Measurements from ENCODE around the gene ANKRD29.
"Not testable (repeated sequence)": the region's sequence is repeated elsewhere in the genome, so short reads cannot be mapped to it uniquely, and the experiment has no call there.

ANKRD29 gene

DNA sequence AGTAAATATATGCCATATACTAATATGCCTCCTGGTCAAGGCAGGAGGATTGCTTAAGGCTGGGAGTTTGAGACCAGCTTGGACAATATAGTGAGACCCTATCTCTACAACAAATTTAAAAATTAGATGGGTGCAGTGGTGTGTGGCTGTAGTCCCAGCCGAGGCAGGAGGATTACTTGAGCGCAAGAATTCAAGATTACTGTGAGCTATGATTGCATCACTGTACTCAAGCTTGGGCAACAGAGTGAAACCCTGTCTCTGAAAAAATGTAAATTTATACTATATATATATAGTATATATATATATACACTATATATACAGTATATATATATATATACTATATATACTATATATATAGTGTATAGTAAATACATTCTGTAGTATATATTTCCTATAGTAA lies 46.5 kb downstream of the ANKRD29 start:
- DNase-seq (ENCODE audit: low read depth): no peak

DNA sequence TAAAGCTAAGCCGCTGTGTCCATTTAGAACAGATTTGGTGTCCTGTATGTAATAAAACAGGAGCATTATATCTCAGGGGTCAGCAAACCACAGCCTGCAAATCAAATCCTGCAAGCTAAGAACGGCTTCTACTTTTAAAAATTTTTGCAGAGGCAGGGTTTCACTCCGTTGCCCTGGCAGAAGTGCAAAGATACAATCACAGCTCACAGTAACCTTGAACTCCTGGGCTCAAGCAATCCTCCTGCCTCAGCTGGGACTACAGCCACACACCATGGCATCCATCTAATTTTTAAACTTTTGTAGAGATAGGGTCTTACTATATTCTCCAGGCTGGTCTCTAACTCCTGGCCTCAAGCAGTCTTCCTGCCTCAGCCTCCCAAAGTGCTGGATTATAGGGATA lies 47.8 kb downstream of the ANKRD29 start:
- DNase-seq (ENCODE audit: low read depth): no peak

DNA sequence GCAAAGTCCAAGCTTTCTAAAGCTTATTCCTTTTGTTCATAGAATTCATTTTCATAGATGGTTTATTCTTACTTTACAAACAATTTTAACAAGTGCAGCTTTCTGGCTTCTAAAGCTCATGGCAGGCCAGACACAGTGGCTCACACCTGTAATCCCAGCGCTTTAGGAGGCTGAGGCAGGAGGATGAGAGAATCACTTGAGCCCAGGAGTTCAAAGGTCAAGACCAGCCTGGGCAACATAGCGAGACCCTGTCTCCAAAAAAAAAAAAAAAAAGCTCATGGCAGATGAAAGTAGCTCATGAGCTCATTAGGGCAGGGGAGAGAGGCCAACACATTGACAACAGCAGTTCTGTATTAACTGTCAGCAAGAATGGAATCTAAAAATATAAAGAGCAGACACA lies 48.3 kb downstream of the ANKRD29 start:
- no peak for DNase-seq (ENCODE audit: low read depth)

DNA sequence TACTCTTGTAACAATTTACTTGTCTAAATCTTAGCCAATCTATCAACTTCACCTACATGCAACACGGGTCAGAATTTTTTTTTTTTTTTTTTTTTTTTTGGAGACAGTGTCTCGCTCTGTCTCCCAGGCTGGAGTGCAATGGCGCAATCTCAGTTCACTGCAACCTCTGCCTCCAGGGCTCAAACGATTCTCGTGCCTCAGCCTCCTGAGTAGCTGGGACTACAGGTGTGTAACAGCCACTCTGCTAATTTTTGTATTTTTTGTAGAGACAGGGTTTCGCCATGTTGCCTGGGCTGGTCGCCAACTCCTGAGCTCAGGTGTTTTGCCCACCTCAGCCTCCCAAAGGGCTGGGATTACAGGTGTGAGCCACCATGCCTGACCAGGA lies 49.6 kb downstream of the ANKRD29 start:
- not testable (repeated sequence) for DNase-seq (ENCODE audit: low read depth)

DNA sequence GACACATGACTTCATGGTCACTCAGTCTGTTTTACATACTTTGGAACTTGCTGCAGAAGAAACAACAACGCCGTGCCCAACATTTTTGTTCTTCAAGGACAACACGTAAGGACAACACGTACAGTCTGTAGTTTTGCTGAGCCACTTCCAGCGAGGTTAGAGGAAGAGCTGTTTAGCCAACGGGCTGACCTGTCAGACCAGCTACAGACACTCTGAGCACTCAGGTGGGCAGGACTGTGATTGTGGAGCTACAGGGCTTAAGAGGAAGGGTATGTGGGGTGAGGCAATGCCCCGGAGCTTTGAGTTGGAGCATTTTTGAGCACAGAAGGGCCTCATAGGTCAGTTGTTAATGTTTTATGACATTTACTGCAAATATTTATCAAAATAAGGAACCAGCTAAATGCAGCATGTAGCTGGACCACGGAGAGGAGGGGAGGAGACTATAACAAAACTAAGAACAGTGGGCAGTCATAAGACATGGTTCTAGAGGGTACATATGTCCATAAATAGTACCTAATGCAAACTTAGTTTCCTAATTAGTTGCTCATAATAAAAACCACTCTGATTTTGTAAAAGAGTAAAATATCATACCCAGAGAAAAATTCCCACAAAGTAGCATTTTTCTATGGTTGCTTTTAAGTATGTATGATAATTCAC lies 50.1 kb downstream of the ANKRD29 start:
- no peak for DNase-seq (ENCODE audit: low read depth)

DNA sequence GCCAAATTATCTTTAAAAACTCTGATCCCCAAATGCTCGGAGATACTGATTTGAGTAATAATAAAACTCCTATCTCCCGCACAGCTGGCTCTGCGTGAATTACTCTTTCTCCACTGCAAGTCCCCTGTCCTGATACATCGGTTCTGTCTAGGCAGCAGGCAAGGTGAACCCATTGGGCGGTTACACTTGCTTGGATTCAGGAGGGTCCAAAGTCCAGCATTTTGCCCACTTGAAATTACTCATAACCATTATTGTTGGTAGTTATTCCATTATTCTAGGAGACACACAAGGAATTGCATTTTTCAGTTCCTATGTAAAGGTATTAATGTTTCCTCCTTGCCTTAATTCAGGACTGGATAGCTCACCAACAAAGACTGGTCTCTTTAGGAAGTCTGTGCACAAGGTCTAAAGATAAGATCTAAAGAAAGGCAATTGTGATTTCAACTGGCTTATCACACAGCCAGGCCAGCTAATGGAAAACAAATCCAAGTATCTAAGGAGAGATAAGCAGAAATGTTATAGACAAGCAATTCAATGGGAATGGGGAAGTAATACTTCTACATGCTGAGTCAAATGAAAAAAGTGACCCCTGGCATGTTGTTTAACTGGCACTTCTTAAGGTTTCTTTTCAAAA lies 53.2 kb downstream of the ANKRD29 start:
- no peak for DNase-seq (ENCODE audit: low read depth)

DNA sequence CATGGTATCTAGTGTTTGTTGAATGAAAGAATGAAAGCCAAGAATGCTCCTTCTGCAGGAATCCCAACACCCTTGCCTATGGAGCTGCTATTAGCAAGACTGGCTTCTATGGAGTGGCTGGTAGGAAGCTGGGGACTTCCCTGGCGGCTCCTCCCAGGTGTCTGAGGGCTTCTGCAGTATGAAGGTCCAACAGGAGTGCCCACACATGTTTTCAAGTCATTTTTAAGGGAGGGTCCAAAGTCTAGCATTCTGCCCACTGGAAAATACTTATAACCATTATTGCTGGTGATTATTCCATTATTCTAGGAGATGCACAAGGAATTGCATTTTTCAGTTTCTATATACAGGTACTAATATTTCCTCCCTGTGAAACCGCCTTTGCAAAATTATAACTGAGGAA lies 54.5 kb downstream of the ANKRD29 start:
- DNase-seq (ENCODE audit: low read depth): no peak

DNA sequence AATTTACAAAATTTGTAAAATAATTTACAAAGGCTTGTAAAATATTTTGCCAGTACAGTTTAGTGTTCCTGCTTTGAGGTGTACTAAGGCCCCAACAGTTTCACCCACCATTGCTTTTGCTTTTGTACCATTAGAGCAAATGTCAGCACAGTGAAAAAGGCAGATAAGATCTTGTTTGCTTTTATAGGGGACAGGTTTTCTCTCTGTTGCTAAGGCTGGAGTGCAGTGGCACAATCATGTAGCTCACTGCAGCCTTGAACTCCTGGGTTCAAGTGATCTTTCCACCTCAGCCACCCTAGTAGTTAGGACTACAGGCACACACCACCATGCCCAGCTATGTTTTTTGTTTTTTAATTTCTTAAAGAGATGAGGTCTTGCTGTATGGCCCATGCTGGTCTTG lies 56.8 kb downstream of the ANKRD29 start:
- DNase-seq (ENCODE audit: low read depth): no peak

DNA sequence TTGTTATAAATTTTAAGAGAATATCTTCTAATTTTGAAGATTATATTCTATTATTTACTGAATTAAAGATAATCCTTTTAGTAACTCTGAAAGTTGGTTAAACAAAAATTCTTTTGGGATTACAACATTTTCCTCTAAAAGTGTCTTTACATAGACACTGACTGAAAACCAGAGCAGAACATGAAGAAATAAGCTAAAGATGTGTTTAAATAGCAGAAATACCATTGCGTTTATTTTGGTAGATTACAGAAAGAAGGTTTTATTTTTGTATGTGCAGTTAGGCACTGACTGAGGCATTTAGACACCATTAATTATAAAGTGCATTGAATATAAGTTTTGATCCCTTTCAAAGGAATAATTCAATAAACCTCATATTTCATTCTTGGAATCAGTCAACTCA lies 62.9 kb downstream of the ANKRD29 start:
- no peak for DNase-seq (ENCODE audit: low read depth)

DNA sequence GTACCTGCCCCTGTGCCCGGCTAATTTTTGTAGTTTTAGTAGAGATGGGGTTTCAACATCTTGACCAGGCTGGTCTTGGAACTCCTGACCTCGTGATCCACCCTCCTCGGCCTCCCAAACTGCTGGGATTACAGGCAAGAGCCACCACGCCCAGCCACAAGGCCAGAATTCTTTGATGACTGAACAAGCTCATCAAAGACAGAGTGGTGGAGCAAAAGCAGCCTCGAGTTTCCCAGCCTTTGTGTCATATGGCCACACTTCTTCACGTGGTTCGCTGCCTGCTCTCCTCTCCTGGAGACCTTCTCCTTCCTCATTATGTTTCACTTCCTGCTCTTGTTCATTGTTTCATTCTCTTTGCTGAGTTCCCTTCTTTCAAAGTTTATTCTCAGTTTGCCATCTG lies 66.5 kb downstream of the ANKRD29 start:
- DNase-seq (ENCODE audit: low read depth): no peak

DNA sequence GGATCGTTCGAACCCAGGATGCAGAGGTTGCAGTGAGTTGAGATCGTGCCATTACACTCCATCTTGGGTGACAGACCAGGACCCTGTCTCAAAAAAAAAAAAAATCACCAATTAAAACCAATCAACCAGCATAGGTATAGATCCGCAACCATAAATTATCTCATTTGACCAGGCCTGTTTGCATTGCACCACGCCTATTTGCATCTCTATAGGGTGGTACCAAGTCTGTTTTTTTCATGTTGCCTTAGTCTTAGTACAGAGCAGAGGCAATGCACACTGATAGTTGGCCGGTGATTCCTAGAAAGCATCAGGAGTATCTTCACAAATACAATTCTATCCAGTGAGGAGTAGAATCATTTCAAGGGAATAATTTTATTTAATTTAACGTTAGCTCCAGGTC lies 67.1 kb downstream of the ANKRD29 start:
- no peak for DNase-seq (ENCODE audit: low read depth)

DNA sequence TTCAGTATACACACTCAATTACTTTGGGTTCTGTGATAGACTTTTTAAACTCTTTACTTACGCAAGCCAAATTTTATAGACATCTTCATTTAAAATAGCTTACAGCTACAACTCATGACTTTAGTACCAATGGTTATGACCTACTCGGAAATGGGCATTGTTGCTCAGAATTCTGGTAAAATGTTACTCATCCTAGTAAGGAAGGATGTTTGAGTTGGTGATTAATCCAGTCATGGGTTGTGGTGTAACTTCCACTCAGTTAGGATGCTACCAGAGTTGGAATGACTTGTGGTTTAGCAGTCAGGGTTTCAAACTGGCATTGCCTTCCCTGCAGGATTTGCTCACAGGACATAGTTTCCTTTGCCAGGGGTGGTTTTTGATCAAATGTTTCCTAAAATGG lies 69.0 kb downstream of the ANKRD29 start:
- DNase-seq (ENCODE audit: low read depth): no peak

DNA sequence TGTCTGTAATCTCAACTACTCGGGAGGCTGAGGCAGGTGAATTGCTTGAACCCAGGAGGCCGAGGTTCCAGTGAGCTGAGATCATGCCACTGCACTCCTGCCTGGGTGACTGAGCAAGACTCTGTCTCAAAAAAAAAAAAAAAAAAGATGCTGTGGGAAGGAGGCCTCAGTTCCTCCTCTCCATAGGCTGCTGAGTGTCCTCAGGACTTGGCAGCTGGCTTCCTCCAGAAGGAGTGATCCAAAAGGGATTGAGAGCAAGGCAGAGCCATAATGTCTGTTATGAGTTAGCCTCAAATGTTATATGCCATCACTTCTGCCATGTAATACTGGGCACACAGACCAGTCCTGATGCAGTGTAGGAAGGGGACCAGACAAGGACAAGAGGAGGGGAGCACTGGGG lies 69.8 kb downstream of the ANKRD29 start:
- DNase-seq (ENCODE audit: low read depth): no peak

DNA sequence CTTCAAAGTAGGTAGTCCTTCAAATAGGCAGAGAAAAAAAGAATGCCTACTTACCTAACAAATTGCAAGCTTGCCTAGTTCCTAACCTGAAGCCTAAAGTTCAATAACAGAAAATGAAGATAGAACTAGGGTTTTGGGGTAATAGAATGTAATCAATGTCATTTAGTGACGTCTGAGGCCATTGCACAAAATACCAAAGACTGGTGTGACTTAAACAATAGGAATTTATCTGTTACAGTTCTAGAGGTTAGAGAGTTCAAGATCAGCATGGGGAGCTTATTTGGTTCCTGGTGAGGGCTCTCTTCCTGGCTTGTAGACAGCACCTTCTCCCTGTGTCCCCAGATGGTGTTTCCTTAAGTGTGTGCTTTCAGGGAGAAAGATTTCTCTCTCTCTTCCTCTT lies 71.7 kb downstream of the ANKRD29 start:
- DNase-seq (ENCODE audit: low read depth): no peak

DNA sequence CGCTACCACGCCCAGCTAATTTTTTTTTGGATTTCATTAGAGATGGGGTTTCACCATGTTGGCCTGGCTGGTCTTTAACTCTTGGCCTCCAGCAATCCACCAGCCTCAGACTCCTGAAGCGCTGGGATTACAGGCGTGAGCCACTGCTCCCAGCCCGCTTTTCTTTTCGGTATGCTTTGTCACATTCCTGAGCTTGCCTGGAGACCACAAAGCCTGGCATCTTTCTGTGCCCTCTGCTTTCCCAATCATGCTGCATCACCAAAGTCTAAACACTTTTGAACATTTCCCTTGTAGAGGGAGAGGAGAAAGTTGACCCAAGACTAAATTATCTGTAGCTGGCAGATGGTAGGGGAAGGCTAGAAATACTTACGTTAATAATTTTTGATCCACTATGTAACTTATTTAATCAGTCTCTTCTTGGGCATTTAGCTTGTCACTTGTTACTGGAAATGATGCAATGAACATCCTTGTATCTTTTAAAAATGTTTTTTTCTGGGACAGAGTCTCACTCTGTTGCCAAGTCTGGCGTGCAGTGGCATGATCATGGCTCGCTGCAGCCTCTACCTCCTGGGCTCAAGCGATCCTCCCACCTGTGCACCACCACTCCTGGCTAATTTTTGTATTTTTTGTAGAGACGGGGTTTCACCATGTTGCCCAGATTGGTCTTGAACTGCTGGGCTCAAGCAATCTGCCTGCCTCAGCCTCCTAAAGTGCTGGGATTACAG lies 73.7 kb downstream of the ANKRD29 start:
- no peak for DNase-seq (ENCODE audit: low read depth)

DNA sequence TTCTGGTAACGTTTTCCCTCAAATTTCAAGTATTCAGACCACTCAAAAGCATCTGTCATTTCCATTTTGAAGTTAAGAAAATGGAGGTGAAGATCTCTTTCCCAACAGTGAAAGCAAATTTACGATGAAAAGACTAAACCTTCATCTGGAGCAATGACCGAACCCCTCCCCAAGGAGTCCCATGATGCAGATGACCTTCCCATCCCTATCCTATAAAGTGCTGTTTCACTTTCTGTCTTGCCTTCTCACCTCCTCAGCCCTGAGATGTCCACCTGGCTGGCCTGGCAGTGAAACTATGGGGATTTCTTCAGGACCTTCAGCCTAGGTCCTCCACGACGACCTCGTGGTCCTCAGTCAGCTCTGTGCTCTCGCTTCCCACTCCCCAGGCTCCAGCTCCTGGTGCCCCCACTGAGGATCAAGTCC lies 75.5 kb downstream of the ANKRD29 start:
- DNase-seq (ENCODE audit: low read depth): no peak

DNA sequence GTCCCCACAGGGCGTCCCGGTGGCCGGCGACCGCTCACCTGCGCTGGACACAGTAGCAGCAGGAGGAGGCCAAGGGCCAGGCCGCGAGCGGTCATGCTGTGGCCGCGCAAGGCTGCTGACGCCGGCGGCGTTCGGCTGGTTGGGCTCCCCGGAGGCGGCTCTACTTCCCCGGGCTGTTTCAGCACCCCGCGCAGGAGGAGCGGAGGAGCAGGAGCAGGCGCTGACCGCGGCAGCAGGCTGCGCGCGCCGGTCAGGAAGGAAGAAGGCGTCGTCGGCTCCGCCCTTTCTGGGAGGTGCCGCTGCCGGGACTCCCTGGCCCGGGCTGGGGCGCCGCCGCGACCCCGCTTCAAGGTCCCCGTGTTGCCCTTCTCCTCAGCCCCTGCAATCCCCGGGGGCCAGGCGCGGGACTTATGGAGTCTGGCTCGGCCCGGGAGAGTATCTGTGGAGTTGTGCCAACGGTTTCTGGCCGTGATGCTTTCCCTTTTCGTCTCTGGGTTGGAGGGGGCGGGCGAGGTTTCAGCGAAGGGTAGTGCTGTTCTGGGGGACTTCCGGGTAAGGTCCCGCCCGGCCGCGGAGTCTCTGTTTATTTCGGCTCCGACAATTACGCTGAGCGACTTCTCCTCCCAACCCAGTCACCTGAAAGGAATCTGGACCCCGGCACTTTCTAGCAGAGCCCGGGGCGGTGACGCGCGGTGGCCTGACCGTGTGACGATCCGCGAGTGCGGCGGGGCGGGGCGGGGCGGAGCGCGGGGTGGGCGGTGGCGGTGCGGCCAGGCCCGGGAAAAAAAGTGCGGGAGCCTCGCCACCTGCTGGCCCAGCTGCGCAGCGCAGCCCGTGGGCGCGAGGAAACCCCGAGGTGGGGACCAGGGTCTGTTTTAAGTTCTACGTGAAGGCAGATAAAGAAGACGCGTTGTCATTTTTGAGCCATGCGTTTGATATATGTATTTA lies 76.2 kb downstream of the ANKRD29 start, which contains the start of gene NPC1:
Gene NPC1 (minus strand): TSS at position 258 of the 948 bp plus-strand sequence. CDS start 163 bp downstream, at position 95.
- DNase-seq (ENCODE audit: low read depth): peak; percentile 86

DNA sequence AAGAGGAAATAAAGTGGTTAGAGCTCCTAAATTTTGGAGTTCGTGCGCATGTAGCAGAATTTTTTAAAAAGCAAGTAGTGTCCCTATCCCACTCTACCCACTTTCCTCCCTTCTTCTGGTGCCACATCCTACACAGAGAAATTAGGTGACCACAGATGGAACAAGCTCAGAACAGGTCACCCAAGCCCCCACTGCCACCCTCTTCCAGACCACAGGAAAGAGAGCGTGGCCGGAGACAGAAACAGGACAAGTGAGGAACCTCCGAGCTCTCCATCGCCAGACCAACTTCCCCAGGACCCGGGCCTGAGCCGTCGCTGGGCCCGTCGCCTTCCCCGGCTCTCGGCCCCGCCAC lies 76.8 kb downstream of the ANKRD29 start:
- no peak for DNase-seq (ENCODE audit: low read depth)

DNA sequence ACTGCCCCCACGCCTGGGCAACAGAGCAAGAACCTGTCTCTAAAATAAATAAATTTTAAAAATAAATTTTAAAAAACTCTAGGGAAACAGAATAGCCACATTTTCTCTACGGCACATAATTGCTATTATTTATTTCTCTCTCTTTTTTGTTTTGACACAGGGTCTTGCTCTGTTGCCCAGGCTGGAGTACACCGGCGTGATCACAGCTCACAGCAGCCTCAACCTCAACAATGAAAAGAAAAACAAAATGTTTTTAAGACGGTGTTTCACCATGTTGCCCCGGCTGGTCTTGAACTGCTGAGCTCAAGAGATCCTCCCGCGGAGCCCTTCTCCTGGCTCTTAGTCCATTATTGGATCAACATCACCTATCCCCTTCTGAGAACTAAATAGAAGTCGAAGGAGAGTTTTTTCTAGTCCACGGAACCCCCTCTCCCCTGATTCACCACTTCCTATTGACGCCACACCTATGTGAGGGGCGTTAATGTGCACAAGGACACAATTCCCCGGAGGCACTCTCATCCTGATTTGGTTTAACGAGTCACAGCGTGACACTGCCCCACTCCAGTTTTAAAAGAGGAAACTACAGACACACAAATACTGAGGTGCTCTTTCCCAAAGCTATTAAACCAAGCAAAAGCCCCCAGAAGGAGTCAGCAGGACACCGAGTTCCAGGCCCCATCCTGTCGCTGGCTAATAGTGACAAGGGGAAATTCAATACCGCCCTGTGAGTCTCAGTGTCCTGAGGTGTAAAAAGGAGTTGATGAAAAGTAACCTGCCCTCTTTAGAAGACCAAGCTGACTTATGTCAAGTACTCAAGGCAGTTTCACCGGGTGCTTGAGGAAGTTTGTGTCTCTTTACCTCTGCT lies 77.5 kb downstream of the ANKRD29 start:
- peak; percentile 7 for DNase-seq (ENCODE audit: low read depth)

DNA sequence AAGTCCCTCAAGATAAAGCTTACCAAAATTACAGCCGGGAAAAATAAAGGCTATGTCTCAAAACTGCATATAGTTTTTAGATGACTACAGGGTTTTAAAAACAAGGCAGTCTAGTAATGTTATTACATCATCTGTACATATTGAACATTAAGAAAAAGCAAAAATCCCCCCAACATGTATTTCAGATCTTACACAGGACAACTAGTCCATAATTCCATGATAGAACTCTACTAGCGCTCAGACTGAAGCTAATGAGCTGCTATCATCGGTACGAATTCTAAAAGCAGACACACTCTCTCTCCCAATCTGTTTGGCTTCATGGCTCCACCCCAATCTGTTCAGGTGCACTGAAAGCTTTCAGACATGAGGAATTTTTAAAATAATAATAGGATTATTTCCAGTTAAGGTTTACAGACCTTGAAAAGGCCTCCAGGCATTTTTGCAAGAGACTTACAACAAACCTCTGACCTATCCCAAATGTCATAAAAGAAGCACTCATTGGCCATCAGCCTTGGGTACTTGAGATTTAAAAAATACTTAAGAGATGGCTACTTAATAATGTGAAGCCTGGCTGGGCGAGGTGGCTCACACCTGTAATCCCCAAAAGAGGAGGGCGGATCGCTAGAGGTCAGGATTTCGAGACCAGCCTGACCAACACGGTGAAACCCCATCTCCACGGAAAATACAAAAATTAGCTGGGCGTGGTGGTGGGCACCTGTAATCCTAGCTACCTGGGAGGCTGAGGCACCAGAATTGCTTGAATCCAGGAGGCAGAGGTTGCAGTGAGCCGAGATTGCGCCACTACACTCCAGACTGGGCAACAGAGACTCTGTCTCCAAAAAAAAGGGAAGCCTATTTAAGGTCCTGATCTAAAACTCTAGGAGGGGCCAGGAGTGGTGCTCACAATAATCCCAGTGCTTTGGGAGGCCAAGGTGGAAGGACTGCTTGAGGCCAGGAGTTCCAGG lies 78.4 kb downstream of the ANKRD29 start:
- no peak for DNase-seq (ENCODE audit: low read depth)

Measured in T-helper 22 cell (primary cell).